HCT116 (cell line): ENCODE measurements around the gene ZNF331. TPM values are rescaled to one million over a fixed set of nuclear protein-coding genes. Genes with fewer than 3 reads are reported as not detected.

Experiments
- ATAC-seq: fragments of 200-7000 bp; cut with Tn5 transposase; 2 replicates; pipeline ENCODE4 v1.9.1; 2020; ENCODE audit warnings: mild to moderate bottlenecking, moderate library complexity
- BruUV-seq: library from RNA; stranded (reverse); fragments of 400-500 nt; replicated peaks from 2 replicates; lab custom pipeline; 2021; lab: Mats Ljungman, UMichigan
- CTCF ChIA-PET: fragments of 300-600 bp; sonication (Branson Sonifier 250); formaldehyde crosslinking; loops from one replicate; lab custom pipeline; 2021; ENCODE audit warnings: antibody characterized with exemption; lab: Charles Lee
- POLR2A ChIA-PET: fragments of 300-600, 350-600 bp; sonication (Branson Sonifier 250); formaldehyde crosslinking; loops from one replicate; lab custom pipeline; 2021; ENCODE audit warnings: antibody characterized with exemption; lab: Charles Lee
- RAD21 ChIA-PET, 2 experiments: fragments of 300-600 bp; sonication (Branson Sonifier 250); formaldehyde crosslinking; loops; one replicate each; lab custom pipeline; 2023; ENCODE audit warnings: low total read pairs in 2 of 2; ENCODE audit not compliant: uncharacterized antibody in 2 of 2, unreplicated experiment in 2 of 2, low non-redundant PET in 1 of 2; lab: Charles Lee
- DNase-seq: peaks from one replicate; pipeline ENCODE4 v3.0.0-alpha.2; 2010; ENCODE audit warnings: low read depth, low spot score
- H2AFZ ChIP-seq: fragments of 200-600 bp; shearing (Covaris generic), sonication (generic); 2 replicates; pipeline ENCODE4 v1.6.1; 2017; ENCODE audit warnings: low read depth, mixed run types, mixed read lengths, antibody characterized with exemption, low read length; ENCODE audit not compliant: poor library complexity, severe bottlenecking
- H3K27ac ChIP-seq: 2 replicates; pipeline ENCODE4 v1.5.1; 2012; ENCODE audit warnings: low read depth, low read length
- H3K27me3 ChIP-seq: fragments of 200-600 bp; sonication (generic); 2 replicates; pipeline ENCODE4 v1.6.1; 2016; ENCODE audit warnings: mixed run types, low read length, mixed read lengths; ENCODE audit not compliant: insufficient read depth
- H3K36me3 ChIP-seq, 2 experiments: fragments of 200-500 bp in 1 of 2; fragments of 200-600 bp in 1 of 2; sonication (Bioruptor generic) in 1 of 2; sonication (generic) in 1 of 2; 2 replicates each; pipeline versions ENCODE4 v1.5.1 to v1.6.1; 2014 to 2016; ENCODE audit warnings: low read length in 2 of 2, inconsistent platforms in 1 of 2, mixed read lengths in 1 of 2, mixed run types in 1 of 2; ENCODE audit not compliant: insufficient read depth in 2 of 2, control insufficient read depth in 1 of 2
- H3K4me1 ChIP-seq, 2 experiments: fragments of 200-600 bp in 1 of 2; sonication (generic) in 1 of 2; 2 replicates each; pipeline versions ENCODE4 v1.5.1 to v1.6.1; 2012 to 2017; ENCODE audit warnings: low read length in 2 of 2, inconsistent platforms in 1 of 2, mild to moderate bottlenecking in 1 of 2, mixed read lengths in 1 of 2, mixed run types in 1 of 2, moderate library complexity in 1 of 2; ENCODE audit not compliant: insufficient read depth in 2 of 2, control insufficient read depth in 1 of 2
- H3K4me2 ChIP-seq: fragments of 200-600 bp; sonication (generic); 2 replicates; pipeline ENCODE4 v1.6.1; 2017; ENCODE audit warnings: mixed run types, low read length, mixed read lengths
- H3K4me3 ChIP-seq, 2 experiments: fragments of 200-600 bp in 1 of 2; sonication (generic) in 1 of 2; replicated peaks in 1 of 2; 2 replicates each; pipeline ENCODE4 v1.5.1; 2011 to 2016; ENCODE audit warnings: low read length in 2 of 2, control low read depth in 1 of 2, low read depth in 1 of 2, mild to moderate bottlenecking in 1 of 2, mixed read lengths in 1 of 2, mixed run types in 1 of 2
- H3K79me2 ChIP-seq: fragments of 200-600 bp; sonication (generic); 2 replicates; pipeline ENCODE4 v1.6.1; 2017; ENCODE audit warnings: mild to moderate bottlenecking, mixed run types, low read length, moderate library complexity, mixed read lengths; ENCODE audit not compliant: insufficient read depth
- H3K9ac ChIP-seq: fragments of 200-600 bp; sonication (generic); 2 replicates; pipeline ENCODE4 v1.6.1; 2016; ENCODE audit warnings: low read length, mixed read lengths
- H3K9me2 ChIP-seq: fragments of 200-600 bp; sonication (generic), shearing (Covaris generic); 2 replicates; pipeline ENCODE4 v1.6.1; 2017; ENCODE audit warnings: mixed run types, mild to moderate bottlenecking, moderate library complexity; ENCODE audit not compliant: insufficient read depth
- H3K9me3 ChIP-seq, 2 experiments: fragments of 200-500 bp in 1 of 2; fragments of 200-600 bp in 1 of 2; sonication (Bioruptor generic) in 1 of 2; sonication (generic) in 1 of 2; 2 replicates each; pipeline ENCODE4 v1.6.1; 2014 to 2017; ENCODE audit warnings: low read length in 2 of 2, mixed read lengths in 2 of 2, inconsistent platforms in 1 of 2, low read depth in 1 of 2, mild to moderate bottlenecking in 1 of 2, mixed run types in 1 of 2, moderate library complexity in 1 of 2; ENCODE audit not compliant: control insufficient read depth in 1 of 2, insufficient read depth in 1 of 2
- H4K20me1 ChIP-seq: fragments of 200-600 bp; sonication (generic), shearing (Covaris generic); 2 replicates; pipeline ENCODE4 v1.6.1; 2017; ENCODE audit warnings: mixed run types, mild to moderate bottlenecking, moderate library complexity; ENCODE audit not compliant: insufficient read depth
- CBX3 ChIP-seq: IDR thresholded peaks from 2 replicates; pipeline ENCODE4 v1.6.1; 2012; ENCODE audit warnings: low read depth
- EGR1 ChIP-seq: IDR thresholded peaks from 2 replicates; pipeline ENCODE4 v1.6.1; 2012; ENCODE audit warnings: low read depth
- ELF1 ChIP-seq: IDR thresholded peaks from 2 replicates; pipeline ENCODE4 v1.6.1; 2012; ENCODE audit warnings: low read depth, borderline replicate concordance
- EZH2phosphoT487 ChIP-seq: fragments of 200-600 bp; IDR thresholded peaks from 2 replicates; pipeline ENCODE4 v1.6.1; 2018; ENCODE audit warnings: antibody characterized with exemption, borderline replicate concordance
- FOSL1 ChIP-seq: IDR thresholded peaks from 2 replicates; pipeline ENCODE4 v1.6.1; 2012; ENCODE audit warnings: low read depth
- JUND ChIP-seq: IDR thresholded peaks from 2 replicates; pipeline ENCODE4 v1.6.1; 2012
- MAX ChIP-seq: IDR thresholded peaks from 2 replicates; pipeline ENCODE4 v1.6.1; 2012
- RAD21 ChIP-seq: IDR thresholded peaks from 2 replicates; pipeline ENCODE4 v1.6.1; 2012; ENCODE audit warnings: low read depth, mild to moderate bottlenecking
- SP1 ChIP-seq: IDR thresholded peaks from 2 replicates; pipeline ENCODE4 v1.6.1; 2012; ENCODE audit warnings: low read depth
- SRF ChIP-seq: IDR thresholded peaks from 2 replicates; pipeline ENCODE4 v1.6.1; 2012; ENCODE audit warnings: low read depth
- ZBTB33 ChIP-seq: IDR thresholded peaks from 2 replicates; pipeline ENCODE4 v1.6.1; 2011; ENCODE audit warnings: mild to moderate bottlenecking, low read length, moderate library complexity; ENCODE audit not compliant: insufficient replicate concordance; ENCODE audit errors: extremely low read depth
- intact Hi-C: fragments of 100-400 bp; cut with micrococcal nuclease; formaldehyde crosslinking; loops from 2 replicates; pipeline ENCODE4 v1.10.0; 2022
- total RNA-seq: library from RNA; stranded (reverse); gene quantifications from one replicate; pipeline ENCODE4 v1.2.1, GENCODE V29; 2021; ENCODE audit not compliant: unreplicated experiment
- TF ChIP-seq, protein P1 (sequence below): IDR thresholded peaks from 2 replicates; pipeline ENCODE4 v1.6.1; 2012; ENCODE audit warnings: low read depth

ZNF331 gene
- total RNA-seq, 1 experiment from 2014 or later = 0.59 TPM

- CTCF ChIA-PET = no interaction called here
- no peak overlapping the region for H3K9ac ChIP-seq
Measured at GRCh38 chr19:53583181-53583580, 45.2 kb downstream of the ZNF331 start.

More at GRCh38 chr19:53583181-53583580, 45.2 kb downstream of the ZNF331 start:
- Histone ChIP-seq H3K27me3 (no peaks in the 10 kb centered on the region), H3K9me2 (no peaks in the 10 kb centered on the region), H3K27ac (no peak overlapping the region), H3K36me3 (no peaks in the 10 kb centered on the region), H3K4me3 (no peak overlapping the region), H3K9me3 (peaks cover 3 to 6% of the 10 kb centered on the region in 2 experiments; a peak in 2 of 4 replicates), H3K4me2 (no peak overlapping the region), H2AFZ (no peak overlapping the region), H3K4me1 (no peaks in the 10 kb centered on the region), H4K20me1 (no peaks in the 10 kb centered on the region), H3K79me2 (no peaks in the 10 kb centered on the region)
- TF ChIP-seq MAX (no peak), JUND (no peak), FOSL1 (no peak), CBX3 (no peak), SRF (no peak), EGR1 (no peak), EZH2phosphoT487 (no peak), ELF1 (no peak), SP1 (no peak), RAD21 (no peak), ZBTB33 (no peak)
- TF ChIP-seq, protein P1, sequence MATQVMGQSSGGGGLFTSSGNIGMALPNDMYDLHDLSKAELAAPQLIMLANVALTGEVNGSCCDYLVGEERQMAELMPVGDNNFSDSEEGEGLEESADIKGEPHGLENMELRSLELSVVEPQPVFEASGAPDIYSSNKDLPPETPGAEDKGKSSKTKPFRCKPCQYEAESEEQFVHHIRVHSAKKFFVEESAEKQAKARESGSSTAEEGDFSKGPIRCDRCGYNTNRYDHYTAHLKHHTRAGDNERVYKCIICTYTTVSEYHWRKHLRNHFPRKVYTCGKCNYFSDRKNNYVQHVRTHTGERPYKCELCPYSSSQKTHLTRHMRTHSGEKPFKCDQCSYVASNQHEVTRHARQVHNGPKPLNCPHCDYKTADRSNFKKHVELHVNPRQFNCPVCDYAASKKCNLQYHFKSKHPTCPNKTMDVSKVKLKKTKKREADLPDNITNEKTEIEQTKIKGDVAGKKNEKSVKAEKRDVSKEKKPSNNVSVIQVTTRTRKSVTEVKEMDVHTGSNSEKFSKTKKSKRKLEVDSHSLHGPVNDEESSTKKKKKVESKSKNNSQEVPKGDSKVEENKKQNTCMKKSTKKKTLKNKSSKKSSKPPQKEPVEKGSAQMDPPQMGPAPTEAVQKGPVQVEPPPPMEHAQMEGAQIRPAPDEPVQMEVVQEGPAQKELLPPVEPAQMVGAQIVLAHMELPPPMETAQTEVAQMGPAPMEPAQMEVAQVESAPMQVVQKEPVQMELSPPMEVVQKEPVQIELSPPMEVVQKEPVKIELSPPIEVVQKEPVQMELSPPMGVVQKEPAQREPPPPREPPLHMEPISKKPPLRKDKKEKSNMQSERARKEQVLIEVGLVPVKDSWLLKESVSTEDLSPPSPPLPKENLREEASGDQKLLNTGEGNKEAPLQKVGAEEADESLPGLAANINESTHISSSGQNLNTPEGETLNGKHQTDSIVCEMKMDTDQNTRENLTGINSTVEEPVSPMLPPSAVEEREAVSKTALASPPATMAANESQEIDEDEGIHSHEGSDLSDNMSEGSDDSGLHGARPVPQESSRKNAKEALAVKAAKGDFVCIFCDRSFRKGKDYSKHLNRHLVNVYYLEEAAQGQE = no peak
- DNase-seq = no peak
- BruUV-seq = no TSS peak
- ChIA-PET POLR2A (no interaction called here), RAD21 (no interaction called here)
- no peak for ATAC-seq
- intact Hi-C loops = no loop called here
